ENCODE data around the gene RNF186.
"Not testable (repeated sequence)": the region's sequence is repeated elsewhere in the genome, so short reads cannot be mapped to it uniquely, and the experiment has no call there.

The RNF186 gene

DNA sequence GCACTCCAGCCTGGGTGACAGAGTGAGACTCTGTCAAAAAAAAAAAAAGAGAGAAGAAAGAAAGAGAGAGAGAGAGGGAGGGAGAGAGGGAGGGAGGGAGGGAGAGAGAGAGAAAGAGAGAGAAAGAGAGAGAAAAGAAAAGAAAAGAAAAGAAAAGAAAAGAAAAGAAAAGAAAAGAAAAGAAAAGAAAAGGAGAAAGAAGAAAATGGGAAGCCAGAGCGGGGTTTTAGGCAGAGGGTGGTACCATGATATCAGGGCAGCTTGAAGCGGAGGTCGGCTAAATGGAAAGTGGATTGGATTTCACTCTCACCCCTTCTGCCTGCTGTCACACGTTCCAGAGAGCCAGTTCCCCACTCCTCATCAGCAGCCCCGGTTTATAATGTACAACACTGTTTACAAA is 17.3 kb downstream of the RNF186 start:
- WGBS (ENCODE audit: insufficient coverage, insufficient read length) = no CpG with 5 or more reads among the region's 5 CpGs
- no peaks in the 10 kb centered on the region for H3K9me3 ChIP-seq (ENCODE audit: control insufficient read depth, insufficient read depth, low read length)
- H3K27ac ChIP-seq (ENCODE audit: low read length) = no peak overlapping the region
- no peak for DNase-seq (ENCODE audit: low read depth, low spot score)
- no peak overlapping the region for H3K4me3 ChIP-seq (ENCODE audit: low read length)
- peaks cover 2% of the 10 kb centered on the region; the same call in 1 of the 2 replicates for H3K4me1 ChIP-seq (ENCODE audit: control insufficient read depth, insufficient read depth, low read length)
- peaks cover 2% of the 10 kb centered on the region; the same call in 1 of the 2 replicates for H3K27me3 ChIP-seq (ENCODE audit: control insufficient read depth, insufficient read depth, low read length)
- H3K36me3 ChIP-seq (ENCODE audit: control insufficient read depth, insufficient read depth, low read length) = no peaks in the 10 kb centered on the region

- H3K27ac ChIP-seq (ENCODE audit: low read length) = no peak overlapping the region
- no CpG with 5 or more reads among the region's 4 CpGs for WGBS (ENCODE audit: insufficient coverage, insufficient read length)
- H3K36me3 ChIP-seq (ENCODE audit: control insufficient read depth, insufficient read depth, low read length) = no peaks in the 10 kb centered on the region
- no peak for DNase-seq (ENCODE audit: low read depth, low spot score)
- no peaks in the 10 kb centered on the region; the same call in 1 of the 2 replicates for H3K27me3 ChIP-seq (ENCODE audit: control insufficient read depth, insufficient read depth, low read length)
- H3K4me3 ChIP-seq (ENCODE audit: low read length) = no peak overlapping the region
- peaks cover 2% of the 10 kb centered on the region; the same call in 1 of the 2 replicates for H3K4me1 ChIP-seq (ENCODE audit: control insufficient read depth, insufficient read depth, low read length)
- H3K9me3 ChIP-seq (ENCODE audit: control insufficient read depth, insufficient read depth, low read length) = no peaks in the 10 kb centered on the region
Observed at GRCh38 chr1:19794583-19794982, 20.5 kb downstream of the RNF186 start.

DNA sequence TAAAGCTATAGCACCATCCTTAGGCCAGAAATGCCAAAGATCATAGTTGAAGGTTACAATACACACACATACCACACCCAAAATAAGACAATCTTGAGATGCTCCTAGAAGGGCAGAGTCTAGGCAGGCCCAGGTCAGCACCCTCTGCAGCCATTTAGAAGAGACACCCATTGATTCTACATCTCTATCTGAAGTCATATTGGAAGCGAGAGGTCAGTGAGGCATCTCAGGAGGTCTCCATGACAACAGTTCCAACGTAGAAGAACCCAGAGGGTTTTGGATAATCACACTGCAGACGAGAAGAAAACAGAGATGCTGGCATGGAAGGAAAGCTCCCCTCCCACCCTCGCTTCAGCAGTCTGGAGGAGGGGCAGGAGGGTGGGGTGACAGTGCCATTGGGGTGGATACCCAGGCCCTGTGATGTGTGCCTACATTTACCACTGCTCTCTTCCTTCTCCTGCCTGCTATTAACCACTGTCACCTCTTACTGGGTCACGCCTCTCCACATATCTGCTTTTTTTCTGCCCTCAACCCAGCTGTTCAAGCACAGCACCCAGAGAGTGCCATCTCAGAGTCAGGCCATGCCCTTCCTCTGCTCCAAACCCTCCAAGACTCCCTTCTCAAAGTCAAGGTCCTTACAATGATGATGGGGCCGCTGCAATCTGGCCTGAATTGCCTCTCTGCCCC is 21.6 kb downstream of the RNF186 start:
- Histone ChIP-seq H3K27ac (ENCODE audit: low read length) (no peak overlapping the region), H3K27me3 (ENCODE audit: control insufficient read depth, insufficient read depth, low read length) (no peaks in the 10 kb centered on the region), H3K4me1 (ENCODE audit: control insufficient read depth, insufficient read depth, low read length) (no peaks in the 10 kb centered on the region), H3K36me3 (ENCODE audit: control insufficient read depth, insufficient read depth, low read length) (no peaks in the 10 kb centered on the region), H3K4me3 (ENCODE audit: low read length) (no peak overlapping the region), H3K9me3 (ENCODE audit: control insufficient read depth, insufficient read depth, low read length) (no peaks in the 10 kb centered on the region)
- no CpG with 5 or more reads among the region's 6 CpGs for WGBS (ENCODE audit: insufficient coverage, insufficient read length)
- no peak for DNase-seq (ENCODE audit: low read depth, low spot score)

- H3K4me1 ChIP-seq (ENCODE audit: control insufficient read depth, insufficient read depth, low read length) = peaks cover under 1% of the 10 kb centered on the region; the same call in 1 of the 2 replicates
- no peak overlapping the region for H3K27ac ChIP-seq (ENCODE audit: low read length)
- DNase-seq (ENCODE audit: low read depth, low spot score) = no peak
- no peaks in the 10 kb centered on the region for H3K36me3 ChIP-seq (ENCODE audit: control insufficient read depth, insufficient read depth, low read length)
- H3K27me3 ChIP-seq (ENCODE audit: control insufficient read depth, insufficient read depth, low read length) = no peaks in the 10 kb centered on the region
- WGBS (ENCODE audit: insufficient coverage, insufficient read length) = no CpG with 5 or more reads among the region's 4 CpGs
- H3K9me3 ChIP-seq (ENCODE audit: control insufficient read depth, insufficient read depth, low read length) = no peaks in the 10 kb centered on the region
- H3K4me3 ChIP-seq (ENCODE audit: low read length) = no peak overlapping the region
Observed at GRCh38 chr1:19792237-19793002, 22.7 kb downstream of the RNF186 start.

DNA sequence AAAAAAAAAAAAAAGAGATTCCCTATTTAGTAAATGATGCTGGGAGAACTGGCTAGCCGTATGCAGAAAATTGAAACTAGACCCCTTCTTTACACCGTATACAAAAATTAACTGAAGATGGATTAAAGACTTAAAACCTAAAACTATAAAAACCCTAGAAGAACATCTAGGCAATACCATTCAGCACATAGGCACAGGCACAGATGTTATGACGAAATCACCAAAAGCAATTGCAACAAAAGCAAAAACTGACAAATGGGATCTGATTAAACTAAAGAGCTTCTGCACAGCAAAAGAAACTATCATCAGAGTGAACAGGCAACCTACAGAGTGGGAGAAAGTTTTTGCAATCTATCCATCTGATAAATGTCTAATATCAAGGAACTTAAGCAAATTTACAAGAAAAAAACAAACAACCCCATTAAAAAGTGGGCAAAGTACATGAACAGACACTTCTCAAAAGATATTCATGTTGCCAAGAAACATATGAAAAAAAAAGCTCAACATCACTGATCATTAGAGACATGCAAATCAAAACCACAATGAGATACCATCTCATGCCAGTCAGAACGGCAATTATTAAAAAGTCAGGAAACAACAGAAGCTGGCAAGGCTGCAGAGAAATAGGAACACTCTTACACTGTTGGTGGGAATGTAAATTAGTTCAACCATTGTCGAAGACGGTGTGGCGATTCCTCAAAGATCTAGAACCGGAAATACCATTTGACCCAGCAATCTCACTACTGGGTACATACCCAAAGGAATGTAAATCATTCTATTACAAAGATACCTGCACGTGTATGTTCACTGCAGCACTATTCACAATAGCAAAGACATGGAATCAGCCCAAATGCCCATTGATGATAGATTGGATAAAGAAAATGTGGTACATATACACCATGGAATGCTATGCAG is 24.8 kb downstream of the RNF186 start:
- WGBS (ENCODE audit: insufficient coverage, insufficient read length) = no CpG with 5 or more reads among the region's 9 CpGs
- not testable (repeated sequence) for H3K4me3 ChIP-seq (ENCODE audit: low read length); H3K36me3 ChIP-seq (ENCODE audit: control insufficient read depth, insufficient read depth, low read length); H3K9me3 ChIP-seq (ENCODE audit: control insufficient read depth, insufficient read depth, low read length); H3K4me1 ChIP-seq (ENCODE audit: control insufficient read depth, insufficient read depth, low read length); H3K27me3 ChIP-seq (ENCODE audit: control insufficient read depth, insufficient read depth, low read length); H3K27ac ChIP-seq (ENCODE audit: low read length); DNase-seq (ENCODE audit: low read depth, low spot score)

DNA sequence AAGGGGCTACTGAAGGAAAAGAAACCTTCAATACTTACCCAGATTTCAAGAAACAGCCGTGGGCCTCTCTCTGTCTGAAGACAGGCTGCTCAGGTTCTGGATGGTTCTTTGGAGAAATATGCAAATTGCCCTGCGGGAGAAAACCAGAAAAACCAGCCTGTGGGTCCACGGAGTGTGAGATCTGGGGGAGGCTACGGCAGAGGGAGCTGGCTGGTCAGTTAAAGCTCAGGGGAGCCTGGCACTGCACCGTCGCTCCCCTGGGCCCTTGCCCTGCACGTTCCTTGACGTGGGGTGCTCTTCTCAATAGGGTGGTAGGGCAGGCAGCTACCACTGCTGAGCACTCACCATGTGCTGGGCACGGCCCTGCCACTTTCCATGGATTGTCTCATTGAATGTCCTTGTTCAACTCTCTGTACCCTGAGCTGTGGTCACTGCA is 28.1 kb downstream of the RNF186 start:
- DNase-seq (ENCODE audit: low read depth, low spot score) = peak; percentile 77
- no peaks in the 10 kb centered on the region for H3K36me3 ChIP-seq (ENCODE audit: control insufficient read depth, insufficient read depth, low read length)
- peaks cover 6% of the 10 kb centered on the region for H3K4me1 ChIP-seq (ENCODE audit: control insufficient read depth, insufficient read depth, low read length)
- peaks cover 3% of the 10 kb centered on the region; the same call in 1 of the 2 replicates for H3K27me3 ChIP-seq (ENCODE audit: control insufficient read depth, insufficient read depth, low read length)
- no peak overlapping the region for H3K27ac ChIP-seq (ENCODE audit: low read length)
- H3K4me3 ChIP-seq (ENCODE audit: low read length) = no peak overlapping the region
- no CpG with 5 or more reads among the region's 9 CpGs for WGBS (ENCODE audit: insufficient coverage, insufficient read length)
- H3K9me3 ChIP-seq (ENCODE audit: control insufficient read depth, insufficient read depth, low read length) = no peaks in the 10 kb centered on the region

DNA sequence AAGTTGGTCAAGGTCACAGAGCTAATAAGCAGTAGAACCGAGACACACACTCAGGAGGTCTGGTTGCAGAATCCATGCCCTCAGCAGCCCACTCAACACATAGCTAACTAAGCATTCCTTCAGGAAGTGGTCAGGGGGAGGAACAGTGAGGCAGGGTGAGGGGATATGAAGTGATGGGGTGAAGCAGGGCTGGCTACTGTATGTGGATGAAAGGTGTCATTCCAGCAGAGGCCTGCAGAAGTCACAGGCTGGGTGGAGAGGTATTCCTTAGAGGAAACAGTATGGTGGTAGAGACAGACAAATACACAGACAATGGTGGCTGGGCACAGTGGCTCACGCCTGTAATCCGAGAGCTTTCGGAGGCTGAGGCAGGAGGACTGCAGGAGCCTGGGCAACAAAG is 29.4 kb downstream of the RNF186 start:
- Histone ChIP-seq H3K27ac (ENCODE audit: low read length) (no peak overlapping the region), H3K4me1 (ENCODE audit: control insufficient read depth, insufficient read depth, low read length) (peaks cover 6% of the 10 kb centered on the region), H3K4me3 (ENCODE audit: low read length) (no peak overlapping the region), H3K36me3 (ENCODE audit: control insufficient read depth, insufficient read depth, low read length) (no peaks in the 10 kb centered on the region), H3K27me3 (ENCODE audit: control insufficient read depth, insufficient read depth, low read length) (peaks cover 5% of the 10 kb centered on the region; the same call in 1 of the 2 replicates), H3K9me3 (ENCODE audit: control insufficient read depth, insufficient read depth, low read length) (no peaks in the 10 kb centered on the region)
- DNase-seq (ENCODE audit: low read depth, low spot score) = no peak
- WGBS (ENCODE audit: insufficient coverage, insufficient read length) = no CpG with 5 or more reads among the region's 4 CpGs

DNA sequence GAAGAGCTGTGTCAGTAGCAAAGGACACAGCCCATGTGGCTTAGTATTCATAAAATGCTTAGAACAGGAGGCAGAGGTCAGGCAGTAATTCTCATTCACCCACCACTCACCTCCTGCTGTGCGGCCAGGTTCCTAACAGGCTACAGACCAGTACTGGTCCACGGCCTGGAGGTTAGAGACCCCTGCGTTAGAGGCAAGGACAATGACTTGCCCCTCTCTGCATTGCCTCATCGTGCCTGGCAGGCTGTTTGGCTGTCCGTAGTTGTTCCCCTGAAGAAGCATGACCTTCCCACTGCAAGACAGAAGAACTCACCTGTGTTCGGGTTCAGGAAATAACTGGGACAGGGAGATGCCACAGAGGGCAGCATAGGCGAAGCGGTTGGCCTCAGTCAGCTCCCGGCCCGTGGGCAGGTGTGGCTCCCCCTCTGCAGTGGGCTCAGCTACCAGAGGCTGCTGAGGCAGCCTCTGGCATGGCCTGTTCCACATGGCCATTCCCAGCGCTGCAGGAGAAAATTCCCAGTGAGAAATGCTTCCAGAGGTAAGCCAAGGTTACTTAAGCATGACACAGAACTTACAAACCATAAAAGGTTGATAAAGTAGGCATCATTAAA is 34.7 kb downstream of the RNF186 start:
- Histone ChIP-seq H3K36me3 (ENCODE audit: control insufficient read depth, insufficient read depth, low read length) (no peaks in the 10 kb centered on the region), H3K27me3 (ENCODE audit: control insufficient read depth, insufficient read depth, low read length) (peaks cover 14% of the 10 kb centered on the region), H3K4me1 (ENCODE audit: control insufficient read depth, insufficient read depth, low read length) (no peaks in the 10 kb centered on the region), H3K4me3 (ENCODE audit: low read length) (no peak overlapping the region), H3K9me3 (ENCODE audit: control insufficient read depth, insufficient read depth, low read length) (no peaks in the 10 kb centered on the region), H3K27ac (ENCODE audit: low read length) (no peak overlapping the region)
- no peak for DNase-seq (ENCODE audit: low read depth, low spot score)
- no CpG with 5 or more reads among the region's 11 CpGs for WGBS (ENCODE audit: insufficient coverage, insufficient read length)

- no CpG with 5 or more reads among the region's 4 CpGs for WGBS (ENCODE audit: insufficient coverage, insufficient read length)
- H3K27ac ChIP-seq (ENCODE audit: low read length) = no peak overlapping the region
Observed at GRCh38 chr1:19776933-19777332, 38.1 kb downstream of the RNF186 start.

DNA sequence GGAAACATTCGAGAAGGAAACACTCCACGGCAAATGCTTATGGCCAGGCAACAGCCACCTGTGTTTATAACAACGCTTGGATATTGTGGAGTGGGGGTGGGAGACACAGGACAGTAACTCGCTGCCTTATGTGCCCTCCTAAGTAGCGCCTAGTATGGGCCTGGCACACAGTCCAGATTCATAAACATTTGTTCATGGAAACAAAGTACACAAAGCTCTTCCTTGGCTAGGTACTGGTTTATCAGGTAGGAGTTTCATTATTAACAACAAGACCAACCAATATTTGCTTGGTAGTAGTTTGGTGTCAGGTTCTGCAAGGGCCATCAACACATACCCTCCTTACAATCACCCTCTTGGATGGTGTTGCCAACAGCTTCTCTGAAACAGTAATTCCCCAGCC is 38.8 kb downstream of the RNF186 start:
- Histone ChIP-seq H3K4me3 (ENCODE audit: low read length) (no peak overlapping the region), H3K4me1 (ENCODE audit: control insufficient read depth, insufficient read depth, low read length) (no peaks in the 10 kb centered on the region), H3K27ac (ENCODE audit: low read length) (no peak overlapping the region), H3K36me3 (ENCODE audit: control insufficient read depth, insufficient read depth, low read length) (no peaks in the 10 kb centered on the region), H3K9me3 (ENCODE audit: control insufficient read depth, insufficient read depth, low read length) (no peaks in the 10 kb centered on the region), H3K27me3 (ENCODE audit: control insufficient read depth, insufficient read depth, low read length) (peaks cover 8% of the 10 kb centered on the region)
- no peak for DNase-seq (ENCODE audit: low read depth, low spot score)
- WGBS (ENCODE audit: insufficient coverage, insufficient read length) = no CpG with 5 or more reads among the region's 5 CpGs

More at GRCh38 chr1:19776933-19777332, 38.1 kb downstream of the RNF186 start:
- Histone ChIP-seq H3K4me1 (ENCODE audit: control insufficient read depth, insufficient read depth, low read length) (no peaks in the 10 kb centered on the region), H3K4me3 (ENCODE audit: low read length) (no peak overlapping the region), H3K9me3 (ENCODE audit: control insufficient read depth, insufficient read depth, low read length) (no peaks in the 10 kb centered on the region), H3K27me3 (ENCODE audit: control insufficient read depth, insufficient read depth, low read length) (peaks cover 9% of the 10 kb centered on the region), H3K36me3 (ENCODE audit: control insufficient read depth, insufficient read depth, low read length) (no peaks in the 10 kb centered on the region)
- no peak for DNase-seq (ENCODE audit: low read depth, low spot score)
